H9 (cell line): ENCODE measurements around the gene EPB41. TPM values are rescaled to one million over a fixed set of nuclear protein-coding genes. Genes with fewer than 3 reads are reported as not detected.
A peak's percentile ranks its signal among the peaks of the same experiment; 100 is the strongest.

Experiments used
- DNase-seq: peaks from one replicate; pipeline ENCODE4 v3.0.0-alpha.2; 2017
- H2AFZ ChIP-seq: one replicate; pipeline ENCODE4 v1.6.1; 2013; ENCODE audit warnings: mild to moderate bottlenecking, low read length, control low read depth, moderate library complexity
- H2AK5ac ChIP-seq: 2 replicates; pipeline ENCODE4 v1.6.1; 2013; ENCODE audit warnings: low read length, control low read depth, mixed read lengths; ENCODE audit not compliant: insufficient read length
- H2BK120ac ChIP-seq: one replicate; pipeline ENCODE4 v1.6.1; 2013; ENCODE audit warnings: low read depth, mild to moderate bottlenecking, low read length, control low read depth, inconsistent platforms; ENCODE audit not compliant: poor library complexity, severe bottlenecking
- H2BK12ac ChIP-seq: 2 replicates; pipeline ENCODE4 v1.6.1; 2013; ENCODE audit warnings: low read length, control low read depth, mixed read lengths, low read depth; ENCODE audit not compliant: insufficient read length
- H2BK15ac ChIP-seq: 2 replicates; pipeline ENCODE4 v1.6.1; 2013; ENCODE audit warnings: low read depth, low read length, control low read depth
- H2BK20ac ChIP-seq: one replicate; pipeline ENCODE4 v1.6.1; 2013; ENCODE audit warnings: low read depth, mild to moderate bottlenecking, low read length, control low read depth, inconsistent platforms; ENCODE audit not compliant: poor library complexity, severe bottlenecking
- H2BK5ac ChIP-seq: 2 replicates; pipeline ENCODE4 v1.6.1; 2013; ENCODE audit warnings: low read length, control low read depth, mixed read lengths; ENCODE audit not compliant: insufficient read length
- H3K14ac ChIP-seq: 2 replicates; pipeline ENCODE4 v1.6.1; 2013; ENCODE audit warnings: low read length, control low read depth; ENCODE audit not compliant: insufficient read depth
- H3K18ac ChIP-seq: 2 replicates; pipeline ENCODE4 v1.6.1; 2013; ENCODE audit warnings: low read depth, mild to moderate bottlenecking, mixed read lengths, low read length, control low read depth; ENCODE audit not compliant: insufficient read length
- H3K23ac ChIP-seq: 2 replicates; pipeline ENCODE4 v1.6.1; 2013; ENCODE audit warnings: low read length, control low read depth, mixed read lengths, low read depth; ENCODE audit not compliant: insufficient read length
- H3K23me2 ChIP-seq: 2 replicates; pipeline ENCODE4 v1.6.1; 2013; ENCODE audit warnings: low read depth, mild to moderate bottlenecking, mixed read lengths, low read length, control low read depth; ENCODE audit not compliant: insufficient read length, poor library complexity, severe bottlenecking
- H3K27ac ChIP-seq: 2 replicates; pipeline ENCODE4 v1.5.1; 2013; ENCODE audit warnings: low read length, control low read depth, mixed read lengths, low read depth; ENCODE audit not compliant: insufficient read length
- H3K27me3 ChIP-seq: 2 replicates; pipeline ENCODE4 v1.6.1; 2013; ENCODE audit warnings: low read length, control low read depth, inconsistent platforms; ENCODE audit not compliant: insufficient read depth
- H3K4ac ChIP-seq: 2 replicates; pipeline ENCODE4 v1.6.1; 2013; ENCODE audit warnings: low read depth, mild to moderate bottlenecking, control low read depth, inconsistent platforms, low read length, moderate library complexity
- H3K4me1 ChIP-seq: 2 replicates; pipeline ENCODE4 v1.6.1; 2013; ENCODE audit warnings: low read length, control low read depth, inconsistent platforms; ENCODE audit not compliant: insufficient read depth
- H3K4me2 ChIP-seq: 2 replicates; pipeline ENCODE4 v1.6.1; 2013; ENCODE audit warnings: low read length, control low read depth, mixed read lengths; ENCODE audit not compliant: insufficient read length, insufficient read depth
- H3K56ac ChIP-seq: 2 replicates; pipeline ENCODE4 v1.6.1; 2013; ENCODE audit warnings: low read depth, mild to moderate bottlenecking, mixed read lengths, low read length, control low read depth; ENCODE audit not compliant: insufficient read length
- H3K79me1 ChIP-seq: 2 replicates; pipeline ENCODE4 v1.6.1; 2013; ENCODE audit warnings: low read depth, mild to moderate bottlenecking, moderate library complexity, low read length, control low read depth, inconsistent platforms; ENCODE audit not compliant: insufficient read depth, poor library complexity, severe bottlenecking
- H3K79me2 ChIP-seq: 2 replicates; pipeline ENCODE4 v1.6.1; 2013; ENCODE audit warnings: low read length, control low read depth, inconsistent platforms; ENCODE audit not compliant: insufficient read depth
- H3K9ac ChIP-seq: 2 replicates; pipeline ENCODE4 v1.6.1; 2013; ENCODE audit warnings: low read length, control low read depth, mixed read lengths; ENCODE audit not compliant: insufficient read length; ENCODE audit errors: extremely low read depth
- H3K9me3 ChIP-seq: one replicate; pipeline ENCODE4 v1.6.1; 2013; ENCODE audit warnings: low read depth, low read length, inconsistent platforms; ENCODE audit not compliant: control insufficient read depth
- H3T11ph ChIP-seq: one replicate; pipeline ENCODE4 v1.6.1; 2013; ENCODE audit warnings: mild to moderate bottlenecking, low read length, control low read depth, inconsistent platforms
- H4K20me1 ChIP-seq: one replicate; pipeline ENCODE4 v1.6.1; 2013; ENCODE audit not compliant: control insufficient read depth, insufficient read length, insufficient read depth
- H4K5ac ChIP-seq: 2 replicates; pipeline ENCODE4 v1.6.1; 2013; ENCODE audit warnings: low read depth, mild to moderate bottlenecking, mixed read lengths, low read length, control low read depth; ENCODE audit not compliant: insufficient read length
- H4K8ac ChIP-seq: replicated peaks from 2 replicates; pipeline ENCODE4 v1.6.1; 2013; ENCODE audit warnings: low read length, control low read depth, mixed read lengths, low read depth; ENCODE audit not compliant: insufficient read length
- H4K91ac ChIP-seq: 2 replicates; pipeline ENCODE4 v1.6.1; 2013; ENCODE audit warnings: low read depth, mild to moderate bottlenecking, moderate library complexity, mixed read lengths, low read length, control low read depth; ENCODE audit not compliant: insufficient read length
- H3K27ac Mint-ChIP-seq, 3 experiments: 2 replicates in 2 of 3; 3 replicates in 1 of 3; pipeline ENCODE4 v1.8.0; 2020 to 2021; ENCODE audit warnings: mixed read lengths in 3 of 3, mild to moderate bottlenecking in 1 of 3, moderate library complexity in 1 of 3
- H3K27me3 Mint-ChIP-seq: 2 replicates; pipeline ENCODE4 v1.8.0; 2021; ENCODE audit warnings: low read depth, mild to moderate bottlenecking, moderate library complexity, mixed read lengths
- H3K36me3 Mint-ChIP-seq, 3 experiments: 2 replicates in 2 of 3; 3 replicates in 1 of 3; pipeline ENCODE4 v1.8.0; 2020 to 2021; ENCODE audit warnings: low read depth in 3 of 3, mixed read lengths in 3 of 3; ENCODE audit not compliant: insufficient read depth in 1 of 3
- H3K4me1 Mint-ChIP-seq, 2 experiments: 2 replicates each; pipeline ENCODE4 v1.8.0; 2020; ENCODE audit warnings: mixed read lengths in 2 of 2
- H3K4me3 Mint-ChIP-seq, 2 experiments: 2 replicates in 1 of 2; 3 replicates in 1 of 2; pipeline ENCODE4 v1.8.0; 2020 to 2021; ENCODE audit warnings: mild to moderate bottlenecking in 2 of 2, mixed read lengths in 2 of 2, moderate library complexity in 1 of 2
- H3K9me3 Mint-ChIP-seq, 2 experiments: 2 replicates in 1 of 2; 3 replicates in 1 of 2; pipeline ENCODE4 v1.8.0; 2020; ENCODE audit warnings: mild to moderate bottlenecking in 2 of 2, mixed read lengths in 2 of 2, moderate library complexity in 1 of 2
- WGBS: extraction: QIAGEN DNeasy Blood & Tissue Kit; methylation state at CpG from one replicate; pipeline ENCODE4 v1.1.7; 2013; ENCODE audit warnings: missing lambda C conversion rate, low lambda C conversion rate, mixed read lengths; ENCODE audit not compliant: insufficient read length; ENCODE audit errors: extremely low coverage; 5-methylcytosine and 5-hydroxymethylcytosine counted together
- total RNA-seq: library from RNA; stranded (reverse); gene quantifications from 2 replicates; pipeline ENCODE4 v1.2.1, GENCODE V29; 2021
- TF ChIP-seq, protein P1 (sequence below): fragments of 200-600 bp; sonication (generic); conservative IDR thresholded peaks from 3 replicates; pipeline ENCODE4 v1.8.0; 2021; ENCODE audit warnings: antibody characterized with exemption, mild to moderate bottlenecking

The EPB41 gene
- total RNA-seq, 1 experiment from 2014 or later, result 75.4 TPM

DNA sequence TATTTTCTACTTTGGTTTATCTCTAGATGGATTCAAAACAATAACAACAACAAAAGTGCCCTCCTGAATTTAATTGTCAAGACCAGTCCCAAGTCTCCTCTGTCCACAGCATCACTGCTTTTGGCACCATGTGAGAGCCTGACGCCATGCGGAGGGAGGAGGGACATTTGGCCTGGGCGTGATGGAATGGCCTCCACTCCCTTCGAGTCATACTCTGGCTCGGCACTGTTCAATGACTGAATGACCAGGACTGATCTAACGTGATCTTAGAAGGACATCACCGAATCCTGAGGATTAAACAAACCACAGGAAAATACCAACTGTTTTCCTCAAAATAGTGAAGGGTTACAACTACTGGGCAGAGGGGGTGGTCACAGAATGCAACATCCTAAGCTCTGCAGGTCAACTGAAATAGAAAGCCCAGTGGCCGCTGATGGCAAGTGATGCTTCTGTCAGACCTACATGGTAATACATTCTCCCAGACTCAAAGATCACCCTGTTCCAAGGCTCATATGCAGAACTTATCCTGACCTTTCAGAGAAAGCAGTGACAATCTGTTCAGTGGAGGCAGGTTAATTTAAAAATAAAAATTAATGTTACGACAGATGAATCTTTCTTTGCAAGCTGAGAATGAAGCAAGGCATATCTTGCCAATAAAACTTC is 248.2 kb downstream of the EPB41 start:
- H3K4me1 Mint-ChIP-seq, result peaks cover 53 to 54% of the 10 kb centered on the region in 2 experiments
- H2AFZ ChIP-seq, result no peak overlapping the region
- peaks cover 26% of the 10 kb centered on the region for H3K4me1 ChIP-seq
- H3K4me3 Mint-ChIP-seq, result no peak overlapping the region
- H3K14ac ChIP-seq, result no peak overlapping the region
- TF ChIP-seq, protein P1, sequence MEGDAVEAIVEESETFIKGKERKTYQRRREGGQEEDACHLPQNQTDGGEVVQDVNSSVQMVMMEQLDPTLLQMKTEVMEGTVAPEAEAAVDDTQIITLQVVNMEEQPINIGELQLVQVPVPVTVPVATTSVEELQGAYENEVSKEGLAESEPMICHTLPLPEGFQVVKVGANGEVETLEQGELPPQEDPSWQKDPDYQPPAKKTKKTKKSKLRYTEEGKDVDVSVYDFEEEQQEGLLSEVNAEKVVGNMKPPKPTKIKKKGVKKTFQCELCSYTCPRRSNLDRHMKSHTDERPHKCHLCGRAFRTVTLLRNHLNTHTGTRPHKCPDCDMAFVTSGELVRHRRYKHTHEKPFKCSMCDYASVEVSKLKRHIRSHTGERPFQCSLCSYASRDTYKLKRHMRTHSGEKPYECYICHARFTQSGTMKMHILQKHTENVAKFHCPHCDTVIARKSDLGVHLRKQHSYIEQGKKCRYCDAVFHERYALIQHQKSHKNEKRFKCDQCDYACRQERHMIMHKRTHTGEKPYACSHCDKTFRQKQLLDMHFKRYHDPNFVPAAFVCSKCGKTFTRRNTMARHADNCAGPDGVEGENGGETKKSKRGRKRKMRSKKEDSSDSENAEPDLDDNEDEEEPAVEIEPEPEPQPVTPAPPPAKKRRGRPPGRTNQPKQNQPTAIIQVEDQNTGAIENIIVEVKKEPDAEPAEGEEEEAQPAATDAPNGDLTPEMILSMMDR, result no peak
- H3K9me3 ChIP-seq, result no peaks in the 10 kb centered on the region
- no peak overlapping the region for H4K5ac ChIP-seq
- no peak overlapping the region for H4K8ac ChIP-seq
- no peaks in the 10 kb centered on the region for H3K27me3 Mint-ChIP-seq
- no peak overlapping the region for H4K91ac ChIP-seq
- no peak overlapping the region for H3K9ac ChIP-seq
- no peak for DNase-seq
- no peaks in the 10 kb centered on the region; a peak in 1 of 5 replicates for H3K9me3 Mint-ChIP-seq
- no peak overlapping the region for H3K18ac ChIP-seq
- H3K27ac Mint-ChIP-seq, result peak overlapping the region in 2 of 3 experiments; percentile 82 to 86; a peak in 4 of 7 replicates
- H3K56ac ChIP-seq, result no peak overlapping the region
- H2BK12ac ChIP-seq, result no peak overlapping the region
- no peak overlapping the region for H3K27ac ChIP-seq
- H3K79me1 ChIP-seq, result no peaks in the 10 kb centered on the region
- H2BK20ac ChIP-seq, result no peak overlapping the region
- H3K4ac ChIP-seq, result no peak overlapping the region
- no peak overlapping the region for H2BK120ac ChIP-seq
- H2BK5ac ChIP-seq, result no peak overlapping the region
- no peak overlapping the region for H2AK5ac ChIP-seq
- peaks cover 23 to 48% (median 36%) of the 10 kb centered on the region in 3 experiments for H3K36me3 Mint-ChIP-seq
- peaks cover 2% of the 10 kb centered on the region for H4K20me1 ChIP-seq
- no peak overlapping the region for H3T11ph ChIP-seq
- no CpG with 5 or more reads among the region's 9 CpGs for WGBS
- H3K23me2 ChIP-seq, result no peaks in the 10 kb centered on the region
- no peak overlapping the region for H3K4me2 ChIP-seq
- H3K27me3 ChIP-seq, result no peaks in the 10 kb centered on the region
- H3K79me2 ChIP-seq, result peaks cover 5% of the 10 kb centered on the region; the same call in 1 of the 2 replicates
- H2BK15ac ChIP-seq, result no peak overlapping the region
- no peak overlapping the region for H3K23ac ChIP-seq
